NCI-H524 treated with DMSO at 0.1 percent for 48 hours (cell line): ENCODE measurements around the gene TMEM154.

Experiments
- DNase-seq: peaks from one replicate; lab custom pipeline; 2025; lab: John Stamatoyannopoulos, UW

The TMEM154 gene

GRCh38 chr4:152591396-152591795 lies 88.4 kb downstream of the TMEM154 start:
- DNase-seq: no peak

- DNase-seq: no peak
Observed at GRCh38 chr4:152590179-152591031, 89.4 kb downstream of the TMEM154 start.

- DNase-seq: no peak
Observed at GRCh38 chr4:152588869-152589268, 90.9 kb downstream of the TMEM154 start.

- no peak for DNase-seq
Observed at GRCh38 chr4:152587127-152587526, 92.7 kb downstream of the TMEM154 start.

- DNase-seq: no peak
Observed at GRCh38 chr4:152586668-152587067, 93.1 kb downstream of the TMEM154 start.

- no peak for DNase-seq
Observed at GRCh38 chr4:152585023-152585441, 94.8 kb downstream of the TMEM154 start.

- DNase-seq: no peak
Observed at GRCh38 chr4:152581536-152582160, 98.1 kb downstream of the TMEM154 start.

- DNase-seq: no peak
Observed at GRCh38 chr4:152579916-152580315, 99.9 kb downstream of the TMEM154 start.

- DNase-seq: no peak
Observed at GRCh38 chr4:152579107-152579764, 100.6 kb downstream of the TMEM154 start.

GRCh38 chr4:152578670-152579069 lies 101.1 kb downstream of the TMEM154 start:
- DNase-seq: no peak

GRCh38 chr4:152577708-152578396 lies 101.9 kb downstream of the TMEM154 start:
- no peak for DNase-seq

GRCh38 chr4:152575533-152575932 lies 104.3 kb downstream of the TMEM154 start:
- DNase-seq: no peak

GRCh38 chr4:152573861-152574260 lies 105.9 kb downstream of the TMEM154 start:
- DNase-seq: no peak

GRCh38 chr4:152572417-152573086 lies 107.2 kb downstream of the TMEM154 start:
- DNase-seq: no peak

GRCh38 chr4:152571770-152572169 lies 108.0 kb downstream of the TMEM154 start:
- no peak for DNase-seq

GRCh38 chr4:152571296-152571695 lies 108.5 kb downstream of the TMEM154 start:
- no peak for DNase-seq
